ENCODE measurements around the gene CALD1. TPM values are rescaled to one million over a fixed set of nuclear protein-coding genes. Genes with fewer than 3 reads are reported as not detected.

CALD1 gene
- polyA plus RNA-seq, 2 of the 4 experiments (the other 2 are of a cell fraction) = 136 to 150 TPM

DNA sequence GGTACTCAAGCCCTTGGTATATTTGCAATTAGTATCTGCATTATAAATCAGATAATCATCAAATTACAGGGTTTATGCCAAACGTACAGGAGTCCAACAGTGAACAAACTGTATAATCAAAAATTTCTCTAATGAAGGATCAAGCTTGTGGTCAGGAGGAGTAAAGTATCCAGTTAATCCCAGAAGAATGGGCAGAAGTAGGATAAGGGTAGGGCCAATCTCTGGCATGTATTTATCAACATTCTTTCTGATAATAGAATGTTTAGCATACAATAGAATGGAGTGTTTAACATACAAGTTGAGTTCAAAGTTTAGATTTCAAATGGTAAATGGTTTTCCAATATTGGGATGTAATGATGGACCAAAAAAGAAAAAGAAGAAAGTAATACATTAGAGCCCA, 103.0 kb downstream of the CALD1 start:
- DNase-seq (ENCODE audit: low read depth in 1 of 2, low spot score in 1 of 2) (no peak), FAIRE-seq (no peak), ATAC-seq (no peak)
- TF ChIP-seq HOXA7 (CRISPR knock-in tag; IDR thresholded peaks at IDR 0.05) (no peak), CEBPB (IDR thresholded peaks at IDR 0.05) (no peak), NR3C1 (IDR thresholded peaks at IDR 0.05) (no peak)
- TF ChIP-seq, protein P1, sequence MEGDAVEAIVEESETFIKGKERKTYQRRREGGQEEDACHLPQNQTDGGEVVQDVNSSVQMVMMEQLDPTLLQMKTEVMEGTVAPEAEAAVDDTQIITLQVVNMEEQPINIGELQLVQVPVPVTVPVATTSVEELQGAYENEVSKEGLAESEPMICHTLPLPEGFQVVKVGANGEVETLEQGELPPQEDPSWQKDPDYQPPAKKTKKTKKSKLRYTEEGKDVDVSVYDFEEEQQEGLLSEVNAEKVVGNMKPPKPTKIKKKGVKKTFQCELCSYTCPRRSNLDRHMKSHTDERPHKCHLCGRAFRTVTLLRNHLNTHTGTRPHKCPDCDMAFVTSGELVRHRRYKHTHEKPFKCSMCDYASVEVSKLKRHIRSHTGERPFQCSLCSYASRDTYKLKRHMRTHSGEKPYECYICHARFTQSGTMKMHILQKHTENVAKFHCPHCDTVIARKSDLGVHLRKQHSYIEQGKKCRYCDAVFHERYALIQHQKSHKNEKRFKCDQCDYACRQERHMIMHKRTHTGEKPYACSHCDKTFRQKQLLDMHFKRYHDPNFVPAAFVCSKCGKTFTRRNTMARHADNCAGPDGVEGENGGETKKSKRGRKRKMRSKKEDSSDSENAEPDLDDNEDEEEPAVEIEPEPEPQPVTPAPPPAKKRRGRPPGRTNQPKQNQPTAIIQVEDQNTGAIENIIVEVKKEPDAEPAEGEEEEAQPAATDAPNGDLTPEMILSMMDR (IDR thresholded peaks at IDR 0.05) = no peak
- 45% methylated on average over 1 of the region's 1 CpG for WGBS (ENCODE audit: missing lambda C conversion rate)
- ChIA-PET POLR2A (no interaction called here), CTCF (no interaction called here)
- Histone ChIP-seq H3K4me2 (no peak overlapping the region), H3K27ac (no peak overlapping the region), H3K4me3 (no peak overlapping the region), H3K9me3 (no peaks in the 10 kb centered on the region), H3K4me1 (peaks cover 26% of the 10 kb centered on the region)

GRCh38 chr7:134885967-134886352, 106.5 kb downstream of the CALD1 start:
- peaks cover 54% of the 10 kb centered on the region for H3K4me1 ChIP-seq
- ChIA-PET POLR2A (no interaction called here), CTCF (interaction anchor here (0.8 to 1.3 kb wide), 2 partner anchors 15 to 34 kb away, joined by 3 to 4 read pairs; no protein-coding TSS in a partner anchor)
- no peak for FAIRE-seq
- H3K9me3 ChIP-seq = no peaks in the 10 kb centered on the region
- peak overlapping the region; percentile 83 to 85 for H3K27ac ChIP-seq
- peak overlapping the region; percentile 88 for H3K4me2 ChIP-seq
- WGBS (ENCODE audit: missing lambda C conversion rate) = 0% methylated on average over 1 of the region's 1 CpG
- DNase-seq (ENCODE audit: low read depth in 1 of 2, low spot score in 1 of 2) = peak; percentile 44 to 53
- peak overlapping the region; percentile 7; the same call in 2 of the 3 replicates for H3K4me3 ChIP-seq
- ATAC-seq = peak; percentile 57 to 65; a peak in 3 of 6 replicates
- TF ChIP-seq, protein P2, sequence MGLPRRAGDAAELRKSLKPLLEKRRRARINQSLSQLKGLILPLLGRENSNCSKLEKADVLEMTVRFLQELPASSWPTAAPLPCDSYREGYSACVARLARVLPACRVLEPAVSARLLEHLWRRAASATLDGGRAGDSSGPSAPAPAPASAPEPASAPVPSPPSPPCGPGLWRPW (IDR thresholded peaks at IDR 0.05) = 0 out of 2 replicates have a peak, but pooled peaks have one; percentile 31
- TF ChIP-seq REST (IDR thresholded peaks at IDR 0.05) (no peak), KDM5A (IDR thresholded peaks at IDR 0.05) (no peak), RARB (CRISPR knock-in tag; IDR thresholded peaks at IDR 0.05) (no peak), JUNB (IDR thresholded peaks at IDR 0.05) (peak; percentile 51), RCOR1 (IDR thresholded peaks at IDR 0.05; ENCODE audit: low read depth, low read length) (no peak), CEBPB (IDR thresholded peaks at IDR 0.05) (peak; percentile 92 to 95), SMC3 (IDR thresholded peaks at IDR 0.05) (0 out of 3 replicates have a peak, but pooled peaks have one; percentile 10), PHF8 (IDR thresholded peaks at IDR 0.05; ENCODE audit: borderline replicate concordance, low read depth) (no peak), RNF2 (IDR thresholded peaks at IDR 0.05; ENCODE audit: borderline replicate concordance, low read depth) (no peak), ATOH8 (CRISPR knock-in tag; IDR thresholded peaks at IDR 0.05; ENCODE audit: low read depth) (no peak), BHLHE40 (IDR thresholded peaks at IDR 0.05; ENCODE audit: low read depth, low read length) (no peak), NR3C1 (IDR thresholded peaks at IDR 0.05) (no peak), EP300 (IDR thresholded peaks at IDR 0.05) (no peak), TP53 (CRISPR knock-in tag; IDR thresholded peaks at IDR 0.05) (no peak), SREBF2 (IDR thresholded peaks at IDR 0.05) (no peak), NFE2L2 (conservative IDR thresholded peaks at IDR 0.05; ENCODE audit: low read length) (no peak), MAZ (IDR thresholded peaks at IDR 0.05; ENCODE audit: borderline replicate concordance, low read depth, low read length) (no peak), EHF (CRISPR knock-in tag; IDR thresholded peaks at IDR 0.05) (no peak), NPAS2 (CRISPR knock-in tag; IDR thresholded peaks at IDR 0.05; ENCODE audit: borderline replicate concordance) (no peak), GATA3 (IDR thresholded peaks at IDR 0.05; ENCODE audit: borderline replicate concordance) (no peak), KDM1A (IDR thresholded peaks at IDR 0.05; ENCODE audit: low read depth) (no peak), FOSL2 (IDR thresholded peaks at IDR 0.05) (peak; percentile 80), FOSL2 (CRISPR knock-in tag; IDR thresholded peaks at IDR 0.05) (peak; percentile 91), RAD21 (conservative IDR thresholded peaks at IDR 0.05 in 1 of 2, IDR thresholded peaks at IDR 0.05 in 1 of 2) (no peak), ZSCAN20 (CRISPR knock-in tag; IDR thresholded peaks at IDR 0.05) (no peak)
- TF ChIP-seq, protein P1 (IDR thresholded peaks at IDR 0.05) = no peak
- TF ChIP-seq, protein P3, sequence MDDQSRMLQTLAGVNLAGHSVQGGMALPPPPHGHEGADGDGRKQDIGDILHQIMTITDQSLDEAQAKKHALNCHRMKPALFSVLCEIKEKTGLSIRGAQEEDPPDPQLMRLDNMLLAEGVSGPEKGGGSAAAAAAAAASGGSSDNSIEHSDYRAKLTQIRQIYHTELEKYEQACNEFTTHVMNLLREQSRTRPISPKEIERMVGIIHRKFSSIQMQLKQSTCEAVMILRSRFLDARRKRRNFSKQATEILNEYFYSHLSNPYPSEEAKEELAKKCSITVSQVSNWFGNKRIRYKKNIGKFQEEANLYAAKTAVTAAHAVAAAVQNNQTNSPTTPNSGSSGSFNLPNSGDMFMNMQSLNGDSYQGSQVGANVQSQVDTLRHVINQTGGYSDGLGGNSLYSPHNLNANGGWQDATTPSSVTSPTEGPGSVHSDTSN (IDR thresholded peaks at IDR 0.05) = no peak

Data from A549 (cell line).